Measurements from ENCODE around the gene CD302.
"Not testable (repeated sequence)": the region's sequence is repeated elsewhere in the genome, so short reads cannot be mapped to it uniquely, and the experiment has no call there.

CD302 gene

GRCh38 chr2:159797543-159798375, at the start of gene CD302:
TSS of gene CD302 (minus strand) at chr2:159798208. CDS start at chr2:159798198, 10 bp downstream.
- DNase-seq, result peak; percentile 35

- DNase-seq, result no peak
Measured at GRCh38 chr2:159846564-159846963, 48.6 kb upstream of the CD302 start.

GRCh38 chr2:159840616-159841015, 42.6 kb upstream of the CD302 start:
- no peak for DNase-seq

- no peak for DNase-seq
Measured at GRCh38 chr2:159832858-159833257, 34.9 kb upstream of the CD302 start.

- no peak for DNase-seq
Measured at GRCh38 chr2:159832026-159832425, 34.0 kb upstream of the CD302 start.

- no peak for DNase-seq
Measured at GRCh38 chr2:159829376-159829775, 31.4 kb upstream of the CD302 start.

GRCh38 chr2:159828738-159829137, 30.7 kb upstream of the CD302 start:
- no peak for DNase-seq

- not testable (repeated sequence) for DNase-seq
Measured at GRCh38 chr2:159822478-159822833, 24.4 kb upstream of the CD302 start.

- not testable (repeated sequence) for DNase-seq
Measured at GRCh38 chr2:159821775-159822477, 23.9 kb upstream of the CD302 start.

- no peak for DNase-seq
Measured at GRCh38 chr2:159818940-159819339, 20.9 kb upstream of the CD302 start.

- DNase-seq, result no peak
Measured at GRCh38 chr2:159817283-159817682, 19.3 kb upstream of the CD302 start.

- no peak for DNase-seq
Measured at GRCh38 chr2:159811232-159811631, 13.2 kb upstream of the CD302 start.

- DNase-seq, result no peak
Measured at GRCh38 chr2:159808032-159808425, 10.0 kb upstream of the CD302 start.

GRCh38 chr2:159807183-159808031, 9.4 kb upstream of the CD302 start:
- DNase-seq, result no peak

GRCh38 chr2:159804941-159805340, 6.9 kb upstream of the CD302 start:
- DNase-seq, result no peak

GRCh38 chr2:159803235-159803962, 5.4 kb upstream of the CD302 start:
- DNase-seq, result no peak

GRCh38 chr2:159802673-159803072, 4.7 kb upstream of the CD302 start:
- no peak for DNase-seq

- DNase-seq, result no peak
Measured at GRCh38 chr2:159799833-159800232, 1.8 kb upstream of the CD302 start.

- DNase-seq, result no peak
Measured at GRCh38 chr2:159798376-159798725, 343 bp upstream of the CD302 start.

- no peak for DNase-seq
Measured at GRCh38 chr2:159797225-159797542, 824 bp downstream of the CD302 start.

- no peak for DNase-seq
Measured at GRCh38 chr2:159795841-159796690, 1.9 kb downstream of the CD302 start.

GRCh38 chr2:159793326-159793725, 4.7 kb downstream of the CD302 start:
- DNase-seq, result no peak

Measured in activated T-cell treated with anti-CD3 and anti-CD28 coated beads, Interleukin-2, amount 50 U/mL, for 1 hour (primary cell).